DMS79 (cell line): ENCODE results near the gene GRAP.
"Not testable (repeated sequence)": the region's sequence is repeated elsewhere in the genome, so short reads cannot be mapped to it uniquely, and the experiment has no call there.

Source experiments
- DNase-seq: peaks from one replicate; lab custom pipeline; 2025; lab: John Stamatoyannopoulos, UW

The GRAP gene

DNA sequence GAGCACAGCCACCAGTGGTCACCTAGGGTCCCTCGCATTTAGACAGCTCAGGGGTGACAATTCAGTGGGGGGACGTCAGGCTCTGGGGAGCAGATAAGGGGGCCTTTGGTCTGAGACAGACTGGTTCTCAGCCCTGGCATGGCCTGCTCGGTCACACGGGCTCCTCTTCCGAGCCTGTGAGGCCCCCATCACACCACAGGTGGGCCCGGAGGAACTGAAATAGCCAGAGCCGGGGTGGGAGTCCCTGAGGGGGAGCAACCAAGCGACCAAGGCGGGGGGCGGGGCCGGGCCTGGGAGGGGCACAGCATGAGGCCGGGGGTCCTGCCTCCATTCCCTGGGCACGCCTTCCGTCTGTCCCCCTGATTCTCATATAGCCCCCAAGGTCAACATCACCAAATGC is 4.4 kb downstream of the GRAP start:
- DNase-seq, result not testable (repeated sequence)

DNA sequence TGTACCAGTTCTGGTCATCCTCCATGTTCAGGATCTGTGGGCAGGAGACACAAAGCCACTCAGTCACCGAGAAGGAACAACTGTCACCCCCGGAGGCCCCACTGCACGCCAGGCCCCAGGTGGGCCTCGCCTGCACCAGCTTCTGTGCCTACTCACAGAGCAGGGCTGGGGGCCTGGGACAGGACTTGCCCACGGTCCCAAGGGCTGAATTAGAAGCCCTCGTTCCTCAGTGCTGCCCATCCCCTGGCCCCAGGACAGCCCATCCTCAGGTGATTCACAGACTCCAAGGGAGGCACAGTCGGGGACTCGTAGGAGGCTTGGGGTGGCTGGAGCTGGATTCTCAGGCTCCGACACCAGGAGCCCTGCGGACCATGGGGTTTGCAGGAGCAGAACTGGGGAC is 4.9 kb downstream of the GRAP start:
- not testable (repeated sequence) for DNase-seq

DNA sequence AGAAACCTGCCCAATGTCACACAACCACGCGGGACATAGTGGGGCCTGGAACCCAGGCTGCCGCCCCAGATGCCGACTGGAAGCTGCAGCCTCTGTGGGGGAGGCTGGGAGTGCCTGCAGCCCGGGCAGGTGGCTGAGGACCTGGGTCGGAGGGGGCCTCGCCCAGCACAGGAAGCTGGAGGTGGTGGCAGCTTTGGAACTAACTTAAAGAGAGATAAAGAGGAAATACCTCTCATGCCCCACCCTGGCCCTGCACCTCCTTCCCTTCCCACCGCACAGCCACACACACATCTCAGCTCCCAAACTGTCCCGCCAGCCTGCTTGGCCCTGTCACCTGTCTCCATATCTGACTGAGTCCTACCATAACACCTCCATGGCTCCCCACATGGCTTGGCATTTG is 6.4 kb downstream of the GRAP start:
- DNase-seq, result not testable (repeated sequence)

DNA sequence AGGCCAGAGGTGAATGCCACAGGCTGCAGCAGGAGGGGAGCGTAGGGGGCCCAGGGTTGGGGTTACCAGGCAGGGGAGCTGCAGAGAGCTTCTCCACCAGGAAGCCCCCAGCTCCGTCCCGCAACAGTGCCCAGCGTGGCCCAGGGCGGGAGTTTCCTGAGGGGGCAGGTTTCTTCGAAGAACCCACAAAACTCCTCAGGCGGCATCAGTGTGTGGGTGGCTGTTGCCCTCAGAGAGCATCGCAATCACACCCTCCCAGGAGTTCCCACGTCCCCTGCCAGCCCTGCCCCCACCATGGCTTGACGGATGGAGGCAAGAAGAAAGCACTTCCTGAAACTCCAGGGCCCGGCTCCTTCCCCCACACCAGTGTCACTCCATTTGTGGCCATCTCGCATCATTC is 8.0 kb downstream of the GRAP start:
- not testable (repeated sequence) for DNase-seq

DNA sequence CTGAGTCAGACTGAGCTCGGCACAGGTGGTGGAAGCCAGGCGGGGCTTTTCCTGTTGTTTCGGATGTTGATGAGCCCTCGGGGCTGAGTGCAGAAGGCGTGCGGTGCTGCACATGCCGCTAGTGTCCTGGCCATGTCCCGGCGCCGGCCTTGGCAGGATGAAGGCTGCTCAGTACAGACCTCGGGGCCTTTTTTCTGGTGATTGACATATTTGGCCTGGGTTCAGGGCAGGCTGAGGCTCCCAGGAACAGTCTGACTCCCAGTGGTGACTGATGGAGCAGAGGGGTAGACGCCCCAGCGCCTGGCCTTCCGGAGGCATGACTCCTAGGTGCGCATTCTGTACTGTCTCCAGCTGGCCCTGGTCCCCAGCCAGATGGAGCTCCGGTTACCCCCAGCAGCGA is 8.8 kb downstream of the GRAP start:
- DNase-seq, result not testable (repeated sequence)

DNA sequence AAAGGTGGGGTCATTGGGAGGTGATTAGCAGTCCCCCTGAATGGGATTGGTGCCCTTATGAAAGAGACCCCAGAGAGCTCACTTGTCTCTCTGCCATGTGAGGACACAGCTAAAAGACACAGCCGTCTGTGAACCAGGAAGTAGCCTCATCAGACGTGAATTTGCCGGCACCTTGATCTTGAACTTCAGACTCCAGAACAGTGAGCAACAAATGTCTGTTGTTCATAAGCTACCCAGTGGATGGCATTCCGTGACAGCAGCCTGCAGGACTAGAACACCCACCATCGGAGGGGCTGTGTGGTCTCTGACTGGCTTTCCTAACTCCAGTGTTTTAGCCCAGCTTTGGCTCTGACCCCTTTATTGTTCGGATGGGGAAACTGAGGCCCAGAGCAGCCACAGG is 9.2 kb downstream of the GRAP start:
- DNase-seq, result not testable (repeated sequence)

DNA sequence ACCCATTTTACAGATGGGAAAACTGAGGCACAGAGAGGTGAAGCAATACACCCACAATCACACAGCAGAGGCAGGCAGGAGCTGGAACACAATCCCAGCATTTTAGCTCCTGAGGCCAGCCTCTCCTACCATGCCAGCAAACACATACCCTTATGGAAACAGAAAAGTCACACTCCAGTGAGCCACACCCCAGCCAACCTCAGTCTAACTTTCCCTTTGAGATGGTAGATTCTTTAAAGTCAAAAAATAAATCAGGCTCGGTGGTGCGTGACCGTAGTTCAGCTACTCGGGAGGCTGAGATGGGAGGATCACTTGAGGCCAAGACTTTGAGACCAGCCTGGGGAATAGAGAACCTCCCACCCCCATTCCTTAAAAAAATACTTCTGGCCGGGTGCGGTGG is 10.6 kb downstream of the GRAP start:
- DNase-seq, result not testable (repeated sequence)

DNA sequence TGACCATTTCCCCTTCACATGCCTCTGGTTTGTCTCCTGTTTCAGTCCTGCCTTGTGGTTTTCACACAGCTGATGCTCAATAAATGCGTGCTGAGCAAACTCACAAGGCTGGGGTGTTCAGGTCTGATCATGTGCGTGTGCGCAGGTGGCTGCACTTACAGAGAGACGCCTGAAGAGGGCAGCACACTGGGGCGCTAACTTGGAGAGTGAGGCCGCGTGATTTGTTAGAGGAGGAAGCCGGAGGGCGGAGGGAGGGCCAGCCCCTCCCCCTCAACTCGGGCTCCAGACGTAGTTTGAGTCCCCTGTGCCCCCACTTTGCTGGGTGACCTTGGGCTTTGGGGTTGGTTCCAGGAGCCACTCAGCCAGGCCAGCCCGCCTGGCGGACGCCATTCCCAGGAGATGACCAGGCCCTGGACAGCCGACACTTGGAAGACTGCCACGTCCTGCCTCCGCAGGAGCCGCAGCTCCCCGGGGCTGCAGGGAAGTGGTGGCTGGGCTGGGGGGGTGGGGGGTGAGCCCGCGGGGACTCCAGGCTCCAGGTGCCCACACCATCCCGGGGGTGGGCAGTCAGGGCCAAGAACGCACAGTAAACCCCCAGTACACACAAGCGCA is 14.3 kb downstream of the GRAP start:
- not testable (repeated sequence) for DNase-seq

DNA sequence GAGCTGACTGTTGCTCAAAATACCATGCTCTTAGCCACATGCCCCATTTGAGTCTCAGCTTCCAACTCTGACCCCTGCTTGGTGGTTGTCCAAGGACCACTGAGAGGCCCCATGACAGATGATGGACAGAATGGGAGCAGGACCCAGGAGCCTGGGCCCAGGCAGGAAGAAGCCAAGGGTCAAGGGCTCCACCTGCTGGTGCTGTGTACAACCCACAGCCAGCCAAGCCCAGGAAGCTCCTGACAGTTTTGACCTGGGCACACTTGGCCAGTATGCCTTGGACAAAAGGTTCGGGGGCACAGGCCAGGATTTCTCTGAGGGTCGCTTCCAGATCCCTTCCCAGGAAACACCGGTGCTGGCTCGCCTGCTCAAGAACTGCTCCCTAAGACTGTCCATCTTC is 15.0 kb downstream of the GRAP start:
- DNase-seq, result not testable (repeated sequence)

DNA sequence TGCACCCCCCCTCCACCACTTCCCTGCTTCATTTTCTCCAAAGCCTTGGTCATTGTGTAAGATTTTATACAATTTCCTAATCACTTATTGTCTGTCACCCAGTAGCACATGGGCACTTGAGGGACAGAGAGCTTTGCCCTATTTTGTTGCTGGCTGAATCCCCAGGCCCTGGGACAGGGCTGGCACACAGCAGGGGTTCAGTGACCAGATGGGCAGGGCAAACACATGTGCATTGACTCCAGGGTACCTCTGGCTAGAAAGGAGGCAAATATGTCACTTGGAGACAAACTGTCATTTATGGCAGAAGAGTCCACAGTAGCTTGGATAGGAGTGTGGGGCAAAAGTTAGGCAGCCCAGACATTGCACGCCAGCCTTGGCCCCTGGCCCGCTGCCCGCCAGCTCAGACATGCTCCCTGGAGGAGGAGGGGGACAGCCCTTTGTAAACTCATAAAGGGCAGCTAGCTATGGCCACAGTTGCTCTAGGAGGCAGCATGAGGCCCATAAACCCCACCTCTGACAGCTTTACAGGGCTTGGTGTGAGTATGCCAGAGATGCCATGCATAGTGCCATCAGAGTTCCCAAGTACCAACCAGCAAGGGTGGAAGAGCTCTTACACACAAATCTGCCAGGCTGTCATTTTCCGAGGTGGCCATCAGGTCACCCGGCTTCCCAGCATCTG is 15.8 kb downstream of the GRAP start:
- DNase-seq, result not testable (repeated sequence)

DNA sequence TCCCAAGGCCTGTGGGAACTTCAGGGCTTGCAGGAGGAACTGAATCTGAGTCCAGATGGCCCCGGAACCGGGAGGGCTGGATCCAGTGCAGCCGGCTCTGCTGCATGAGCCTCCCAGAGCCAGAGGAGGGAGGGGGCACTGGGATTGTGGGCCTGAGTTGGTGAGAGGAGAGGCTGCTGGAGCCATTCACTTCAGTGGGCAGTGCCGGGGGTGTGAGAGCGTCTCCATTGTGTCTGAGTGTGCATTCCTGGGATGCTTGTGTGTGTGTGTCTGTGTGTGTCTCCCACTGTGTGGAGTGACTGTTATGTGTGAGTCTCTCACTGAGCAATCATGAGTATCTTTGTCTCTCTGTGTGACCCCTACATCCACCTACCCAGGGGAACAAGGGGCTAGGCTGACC is 17.0 kb downstream of the GRAP start:
- not testable (repeated sequence) for DNase-seq

DNA sequence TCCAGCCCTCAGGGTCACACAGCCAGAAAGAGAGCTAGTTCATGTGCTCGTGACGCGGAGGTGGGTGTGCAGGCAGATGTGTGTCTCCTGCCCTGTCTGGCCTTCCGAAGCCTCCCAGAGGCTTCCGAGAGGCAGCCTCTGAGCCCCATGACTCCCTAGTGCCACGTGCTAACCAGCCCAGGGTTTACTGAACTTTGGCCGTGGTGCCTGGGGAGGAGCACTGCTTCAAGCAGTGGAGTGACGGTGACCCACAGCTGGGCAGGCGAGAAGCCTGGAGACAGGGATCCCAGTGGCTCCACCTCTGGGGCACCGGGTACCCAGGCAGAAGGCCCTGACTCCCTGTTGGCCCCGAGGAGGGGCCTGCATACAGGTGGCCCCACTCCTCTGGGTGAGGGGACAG is 18.1 kb downstream of the GRAP start:
- DNase-seq, result not testable (repeated sequence)

DNA sequence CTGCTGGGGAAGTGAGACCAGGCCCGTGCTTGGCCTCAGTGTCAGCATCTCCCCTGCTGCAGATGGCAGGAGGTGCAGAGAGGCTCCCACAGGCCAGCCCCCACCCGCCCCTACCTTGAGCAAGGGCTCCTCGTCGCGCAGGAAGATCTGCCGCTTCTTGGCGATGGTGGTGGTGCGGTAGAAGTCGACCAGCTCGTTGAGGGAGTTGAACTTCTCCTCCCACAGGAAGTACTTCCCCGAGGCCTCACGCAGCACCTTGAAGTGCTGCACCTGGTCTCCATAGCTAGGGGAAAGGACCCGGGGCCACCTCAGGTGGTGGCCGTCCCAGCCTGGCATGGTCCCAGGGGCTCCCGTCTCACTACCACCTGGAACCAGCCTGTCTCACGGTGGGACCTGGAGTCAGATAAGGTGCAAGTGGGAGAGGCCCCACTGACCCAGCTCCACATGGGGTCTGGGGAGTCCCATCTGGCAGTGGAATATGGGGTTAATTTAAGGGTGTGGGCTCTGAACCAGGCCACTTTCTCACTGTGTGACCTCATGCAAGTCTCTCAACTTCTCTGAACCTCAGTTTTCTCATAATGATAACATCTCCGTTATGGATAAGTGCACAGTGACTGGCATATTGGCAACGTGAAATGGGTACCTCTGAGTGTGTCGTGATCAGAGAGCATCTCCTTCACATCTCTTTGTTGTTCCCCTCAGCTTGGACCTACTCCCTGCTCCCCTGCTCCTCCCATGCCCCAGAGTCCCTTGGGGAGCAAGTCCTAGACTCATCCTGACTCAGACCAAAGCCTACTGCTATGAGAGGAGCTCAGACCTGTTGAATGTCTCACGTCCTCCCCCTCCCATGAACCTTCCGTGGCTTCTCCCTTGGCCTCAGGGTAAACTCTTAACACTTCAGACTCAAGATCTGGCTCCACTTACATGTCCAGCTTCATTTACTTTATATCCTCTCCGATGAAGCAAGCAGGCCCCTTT is 22.4 kb downstream of the GRAP start:
- no peak for DNase-seq

DNA sequence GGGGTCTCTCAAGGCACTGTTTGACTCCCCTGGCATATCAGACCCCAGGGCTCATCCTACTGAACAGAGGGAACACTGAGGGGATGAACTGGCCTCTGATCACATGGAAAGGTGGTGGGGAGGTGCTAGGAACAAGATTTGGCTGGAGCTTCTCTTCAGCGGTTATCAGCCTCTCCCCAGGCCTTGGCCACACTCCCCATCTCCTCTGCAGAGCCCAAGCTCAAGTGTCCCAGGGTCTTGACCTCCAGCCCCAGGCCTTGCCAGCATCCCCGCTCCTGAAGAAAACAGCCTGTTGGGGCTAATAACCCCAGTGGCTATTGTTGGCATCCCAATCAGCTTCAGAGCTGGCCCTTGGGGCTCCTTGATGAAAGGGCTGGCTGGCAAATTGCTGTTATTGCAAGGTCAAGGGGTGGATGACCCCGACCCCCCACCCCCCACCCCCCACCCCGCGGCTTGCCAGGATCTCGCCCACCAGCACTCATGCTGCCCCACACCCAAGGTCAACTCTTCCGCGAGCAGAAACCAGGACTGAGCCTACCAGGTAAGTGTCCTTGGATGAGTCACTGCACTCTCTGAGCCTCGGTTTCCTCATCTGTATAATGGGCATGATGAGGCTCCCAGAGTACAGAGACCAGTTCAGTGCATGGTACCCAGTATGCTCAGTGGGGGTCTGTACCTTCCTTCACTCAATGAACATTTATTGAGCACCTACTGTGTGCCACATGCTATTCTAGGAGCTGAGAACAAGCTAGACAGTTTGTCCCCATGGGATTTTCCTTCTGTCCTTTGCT is 23.4 kb downstream of the GRAP start:
- DNase-seq, result no peak

DNA sequence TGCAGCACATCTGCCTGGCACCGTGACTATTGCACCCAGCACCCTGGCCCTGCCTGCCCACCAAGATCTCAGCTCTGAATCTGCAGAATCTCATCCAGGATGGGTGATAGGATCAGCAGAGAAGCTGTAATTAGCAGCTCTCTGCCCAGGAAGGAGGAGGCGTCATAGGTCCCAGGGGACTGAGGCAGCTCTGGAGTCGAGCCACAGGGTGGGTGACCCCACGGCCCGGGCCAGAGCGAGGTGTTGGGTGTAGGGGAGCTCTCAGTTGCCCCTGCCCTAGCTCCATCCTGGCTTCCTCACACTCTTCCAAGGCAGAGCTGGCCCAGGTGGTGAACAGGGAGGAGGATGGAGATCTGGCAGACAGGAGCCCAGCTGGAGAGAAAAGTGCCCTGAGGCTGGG is 24.0 kb downstream of the GRAP start:
- no peak for DNase-seq

DNA sequence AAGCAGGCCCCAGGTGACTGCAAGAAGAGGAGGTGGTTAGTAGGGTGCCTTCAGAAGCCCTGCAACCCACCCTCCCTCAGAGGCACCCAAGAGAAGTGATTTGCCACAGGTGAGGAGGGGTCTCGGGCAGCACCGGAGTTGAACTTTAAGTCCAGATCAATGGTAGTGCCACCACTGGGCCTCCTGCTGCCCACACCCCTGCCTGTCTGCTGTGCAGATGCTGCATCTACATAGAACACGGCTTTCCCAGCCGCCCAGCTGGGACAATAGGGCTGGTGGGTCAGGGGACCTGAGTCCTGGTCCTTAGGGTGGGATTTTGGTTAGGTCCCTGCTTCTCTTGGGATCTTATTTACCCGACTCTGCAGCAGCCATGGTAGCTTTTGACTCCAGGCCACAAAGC is 24.6 kb downstream of the GRAP start:
- no peak for DNase-seq

DNA sequence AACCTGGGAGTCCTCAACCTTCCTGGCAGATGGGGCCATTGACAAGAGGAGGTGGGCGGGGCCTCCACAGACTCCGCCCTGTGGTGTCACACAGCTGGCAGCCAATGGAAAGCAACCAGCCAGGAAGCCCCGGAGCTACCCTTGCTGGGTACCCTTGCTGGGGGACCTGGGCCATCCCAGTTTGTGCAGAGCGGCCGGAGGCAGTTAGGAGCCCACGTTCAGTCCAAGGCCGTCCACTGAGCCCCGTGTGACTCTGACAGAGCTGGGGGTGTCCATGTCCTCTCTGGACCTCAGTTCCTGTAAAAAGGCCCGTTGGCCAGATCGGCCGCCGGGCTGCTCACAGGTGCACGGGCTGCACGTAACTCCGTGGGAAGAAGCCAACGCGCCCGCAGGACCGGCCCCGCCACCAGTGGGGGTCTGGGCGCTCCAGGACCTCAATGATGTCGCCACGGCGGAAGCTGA is 25.1 kb downstream of the GRAP start:
- DNase-seq, result no peak

DNA sequence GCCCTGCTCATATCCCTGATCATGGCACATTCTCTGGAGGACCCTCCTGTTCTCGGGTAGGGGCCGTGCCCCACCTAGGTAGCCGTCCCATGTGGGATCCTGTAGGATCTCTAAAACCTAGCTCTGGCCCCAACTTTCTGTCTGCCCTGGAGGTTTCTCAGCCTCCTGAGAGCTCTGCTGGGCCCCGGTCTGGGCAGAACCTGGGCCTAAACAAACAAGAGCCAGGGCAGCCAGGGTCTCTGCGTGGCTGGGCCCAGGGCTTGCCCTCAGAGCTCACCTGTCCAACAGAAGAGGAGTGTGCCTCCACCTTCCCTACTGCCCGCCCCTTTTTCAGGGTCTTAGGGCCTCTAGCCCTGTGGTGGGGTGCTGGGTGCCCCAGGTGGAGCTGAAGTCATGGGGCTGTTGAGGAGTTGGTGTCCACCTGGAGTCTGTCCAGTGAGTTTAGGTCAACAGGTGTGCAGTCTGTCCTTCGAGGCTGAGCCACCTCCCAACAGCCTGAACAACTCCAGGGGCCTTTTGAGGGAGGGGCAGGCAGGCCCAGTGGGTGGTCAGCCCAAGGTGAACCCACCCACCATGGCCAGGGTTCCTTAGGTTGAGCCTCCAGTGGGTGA is 25.6 kb downstream of the GRAP start:
- not testable (repeated sequence) for DNase-seq

DNA sequence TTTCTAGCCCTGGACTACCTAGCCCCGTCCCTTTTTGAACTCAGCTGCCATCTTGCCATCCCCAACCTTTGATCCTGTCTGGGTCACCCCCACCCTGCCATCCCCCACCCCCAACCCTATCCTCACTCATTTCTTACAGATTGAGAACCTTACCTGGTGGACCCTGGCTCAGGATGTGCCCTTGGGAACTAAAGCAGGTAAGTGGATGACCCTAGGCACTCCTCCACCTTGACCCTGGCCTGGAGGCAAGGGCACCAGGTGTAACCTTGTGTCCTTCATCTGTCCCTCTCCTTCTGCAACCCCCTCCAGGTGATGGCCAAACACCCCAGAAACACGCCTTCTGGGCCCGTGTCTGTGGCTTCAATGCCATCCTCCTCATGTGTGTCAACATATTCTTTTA is 26.7 kb downstream of the GRAP start:
- no peak for DNase-seq

DNA sequence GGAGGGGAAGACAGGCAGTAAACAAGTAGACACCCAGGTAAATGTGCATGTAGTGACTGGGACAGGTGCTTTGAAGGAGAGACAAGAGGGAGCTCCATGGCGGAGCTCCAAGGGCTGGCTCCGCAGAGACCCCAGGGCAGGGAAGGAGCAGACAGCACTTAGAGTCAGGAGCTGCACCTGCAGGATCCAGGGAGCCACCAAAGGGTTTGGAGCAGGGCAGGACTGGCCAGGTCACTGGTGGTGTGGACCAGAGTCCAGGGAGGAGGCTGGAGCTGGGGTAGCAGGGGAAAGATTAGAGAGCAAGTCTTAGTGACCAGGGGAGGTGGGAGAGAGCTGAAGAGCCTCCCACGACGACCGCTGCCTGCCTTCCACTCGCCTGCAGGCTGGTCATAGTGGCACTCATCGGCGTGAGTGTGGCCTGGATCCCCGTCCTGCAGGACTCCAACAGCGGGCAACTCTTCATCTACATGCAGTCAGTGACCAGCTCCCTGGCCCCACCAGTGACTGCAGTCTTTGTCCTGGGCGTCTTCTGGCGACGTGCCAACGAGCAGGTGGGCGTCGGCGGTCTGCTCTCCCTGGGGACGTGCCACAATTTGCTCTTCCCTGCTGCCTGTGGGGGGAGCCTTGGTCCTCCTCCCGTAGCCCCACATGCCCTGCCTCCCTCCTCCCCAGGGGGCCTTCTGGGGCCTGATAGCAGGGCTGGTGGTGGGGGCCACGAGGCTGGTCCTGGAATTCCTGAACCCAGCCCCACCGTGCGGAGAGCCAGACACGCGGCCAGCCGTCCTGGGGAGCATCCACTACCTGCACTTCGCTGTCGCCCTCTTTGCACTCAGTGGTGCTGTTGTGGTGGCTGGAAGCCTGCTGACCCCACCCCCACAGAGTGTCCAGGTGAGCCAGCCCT is 27.5 kb downstream of the GRAP start:
- no peak for DNase-seq
